ENCODE measurements around the gene CD300H.
"Not testable (repeated sequence)": the region's sequence is repeated elsewhere in the genome, so short reads cannot be mapped to it uniquely, and the experiment has no call there.

CD300H gene

DNA sequence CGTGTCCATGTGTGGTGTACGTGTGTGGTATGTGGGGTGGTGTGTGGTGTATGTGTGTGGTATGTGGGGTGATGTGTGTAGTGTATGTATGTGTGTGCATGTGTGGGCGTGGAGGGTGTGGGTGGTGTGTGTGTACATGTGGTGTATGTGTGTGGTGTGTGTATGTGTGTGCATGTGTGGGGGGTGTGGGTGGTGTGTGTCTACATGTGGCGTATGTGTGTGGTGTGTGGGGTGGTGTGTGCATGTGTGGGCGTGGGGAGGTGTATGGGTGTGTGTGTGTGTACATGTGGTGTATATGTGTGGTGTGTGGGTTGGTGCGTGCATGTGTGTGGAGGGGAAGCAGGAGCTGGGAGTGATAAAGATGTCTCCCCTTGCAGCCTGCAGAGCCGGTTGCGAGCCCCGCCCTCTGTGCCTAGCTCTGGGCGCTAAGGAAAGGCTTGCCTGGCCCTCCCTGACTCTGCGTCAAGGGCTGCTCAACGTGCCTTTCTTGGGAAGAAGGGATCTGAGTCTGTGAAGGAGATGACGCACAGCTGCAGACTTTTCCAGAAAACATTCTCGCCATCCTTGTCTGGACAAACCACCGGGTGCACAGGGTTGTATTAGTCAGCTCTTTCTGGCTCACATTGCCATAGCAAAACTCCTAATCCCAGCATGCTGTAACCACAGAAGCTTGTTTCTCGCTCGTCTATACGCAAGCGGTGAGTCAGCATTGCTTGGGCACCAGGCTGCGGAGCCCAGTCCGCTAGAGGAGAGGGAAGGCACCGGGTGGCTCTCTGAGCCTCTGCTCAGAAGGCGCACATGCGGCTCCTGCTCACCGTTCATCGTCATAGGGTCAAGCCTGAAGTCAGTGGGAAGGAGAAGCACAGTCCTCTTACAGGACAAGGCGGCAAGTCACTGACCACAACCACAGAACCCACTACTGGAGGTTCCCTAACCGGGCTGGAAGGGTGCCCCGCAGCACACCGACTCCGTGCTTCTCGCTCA is 2.0 kb upstream of the CD300H start:
- Mint-ChIP-seq H3K36me3 (no peaks in the 10 kb centered on the region), H3K4me3 (no peak overlapping the region), H3K27me3 (peaks cover 41% of the 10 kb centered on the region), H3K9me3 (no peaks in the 10 kb centered on the region), H3K27ac (no peak overlapping the region), H3K4me1 (peaks cover 18% of the 10 kb centered on the region)
- no peak for ATAC-seq

DNA sequence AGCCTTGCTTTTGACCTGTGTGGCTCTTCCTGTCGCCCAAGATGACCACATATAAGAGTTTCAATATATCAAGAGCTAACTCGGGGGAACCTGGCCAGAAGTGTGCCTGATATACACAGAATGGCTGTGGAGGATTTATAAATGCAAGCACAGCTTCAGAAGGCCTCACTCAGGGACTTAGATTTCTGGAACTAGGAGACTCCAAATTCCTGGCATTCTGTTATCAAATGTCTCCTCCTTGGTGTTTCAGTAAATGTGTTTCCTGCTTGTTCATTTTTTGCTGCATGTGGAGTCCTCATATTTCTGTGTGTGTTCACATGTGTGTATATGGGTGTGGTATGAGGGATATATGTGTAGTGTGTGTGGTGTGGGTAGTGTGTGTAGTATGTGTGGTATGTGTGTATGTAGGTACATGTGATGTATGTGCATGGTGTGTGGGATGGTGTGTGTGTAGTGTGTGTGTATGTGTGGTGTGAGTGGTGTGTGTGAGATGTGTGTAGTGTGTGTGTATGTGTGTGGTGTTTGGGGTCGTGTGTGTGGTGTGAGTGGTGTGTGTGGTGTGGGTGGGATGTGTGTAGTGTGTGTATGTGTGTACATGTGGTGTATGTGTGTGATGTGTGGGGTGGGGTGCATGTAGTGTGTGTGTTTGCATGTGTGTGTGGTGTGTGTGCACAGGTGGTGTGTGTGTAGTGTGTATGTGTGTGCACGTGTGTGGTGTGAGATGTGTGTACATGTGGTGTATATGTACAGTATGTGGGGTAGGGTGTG is 981 bp upstream of the CD300H start:
- Mint-ChIP-seq H3K4me1 (peaks cover 18% of the 10 kb centered on the region), H3K27me3 (peaks cover 49% of the 10 kb centered on the region), H3K27ac (no peak overlapping the region), H3K36me3 (no peaks in the 10 kb centered on the region), H3K4me3 (no peak overlapping the region), H3K9me3 (peaks cover 3% of the 10 kb centered on the region)
- ATAC-seq = no peak

DNA sequence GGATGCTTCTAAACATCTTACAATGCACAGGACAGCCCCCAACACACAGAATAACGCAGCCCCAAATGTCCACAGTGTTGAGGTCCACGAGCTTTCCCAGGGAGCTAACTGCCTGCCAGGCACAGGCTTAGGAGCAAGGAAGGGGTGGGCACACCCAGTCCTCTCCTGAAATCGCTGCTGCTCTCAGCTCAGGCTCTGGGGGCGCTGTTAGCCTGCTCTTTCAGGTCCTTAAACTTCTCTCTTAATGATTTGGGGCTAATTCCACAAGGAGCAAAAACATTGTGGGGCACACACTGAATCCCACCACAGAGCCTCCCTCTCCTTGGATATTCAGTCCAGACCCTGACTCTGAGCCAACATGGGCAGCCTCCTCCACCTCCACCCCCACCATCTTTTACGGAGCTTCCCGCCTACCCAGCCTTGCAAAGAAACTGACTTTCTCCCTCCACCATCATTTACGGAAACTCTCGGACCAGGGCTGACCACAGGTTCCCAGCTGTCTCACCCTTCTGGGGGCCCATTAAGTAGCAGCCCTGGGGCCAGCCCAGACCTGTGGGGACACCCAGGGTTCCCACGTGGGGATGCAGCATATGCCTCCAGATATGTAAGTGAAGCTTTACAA is 1.1 kb downstream of the CD300H start:
- Mint-ChIP-seq H3K27ac (no peak overlapping the region), H3K4me1 (peaks cover 29% of the 10 kb centered on the region), H3K9me3 (peaks cover 4% of the 10 kb centered on the region), H3K4me3 (no peak overlapping the region), H3K36me3 (no peaks in the 10 kb centered on the region), H3K27me3 (peaks cover 67% of the 10 kb centered on the region)
- ATAC-seq = no peak

DNA sequence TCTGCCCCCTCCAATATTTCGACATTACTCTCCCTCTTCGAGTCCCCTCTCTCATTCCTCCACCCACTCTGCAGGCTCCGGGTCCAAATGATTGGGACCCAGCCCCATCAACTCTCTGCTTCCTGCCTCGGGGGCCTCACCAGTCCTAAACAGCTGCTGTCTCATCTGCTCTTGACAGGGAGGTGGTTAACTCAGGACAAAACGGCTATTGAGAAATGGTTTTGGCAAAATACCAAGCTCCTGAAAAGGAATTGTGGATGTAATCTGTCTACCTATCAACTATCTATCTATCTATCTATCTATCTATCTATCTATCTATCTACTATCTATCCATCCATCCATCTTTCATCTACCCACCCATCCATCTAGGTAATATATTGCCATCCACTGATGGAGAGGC is 2.2 kb downstream of the CD300H start:
- Mint-ChIP-seq H3K27me3 (peaks cover 69% of the 10 kb centered on the region), H3K9me3 (peaks cover 4% of the 10 kb centered on the region), H3K27ac (no peak overlapping the region), H3K4me3 (no peak overlapping the region), H3K36me3 (no peaks in the 10 kb centered on the region), H3K4me1 (peaks cover 32% of the 10 kb centered on the region)
- ATAC-seq = no peak

DNA sequence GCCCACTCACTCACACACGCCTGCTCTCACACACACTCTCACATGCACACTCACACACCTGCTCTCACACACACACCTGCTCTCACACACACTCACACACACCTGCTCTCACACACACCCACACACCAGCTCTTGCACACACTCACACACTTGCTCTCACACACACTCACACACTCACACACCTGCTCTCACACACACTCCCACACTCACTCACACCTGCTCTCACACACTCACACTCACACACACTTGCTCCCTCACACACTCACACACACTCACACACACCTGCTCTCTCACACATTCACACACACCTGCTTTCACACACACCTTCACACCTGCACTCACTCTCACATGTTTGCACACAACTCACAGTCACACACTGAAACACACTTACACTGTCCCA is 4.0 kb downstream of the CD300H start:
- H3K36me3 Mint-ChIP-seq = no peaks in the 10 kb centered on the region
- no peak overlapping the region for H3K4me3 Mint-ChIP-seq
- peaks cover 10% of the 10 kb centered on the region for H3K9me3 Mint-ChIP-seq
- ATAC-seq = no peak
- H3K4me1 Mint-ChIP-seq = peaks cover 36% of the 10 kb centered on the region
- no peak overlapping the region for H3K27ac Mint-ChIP-seq
- peaks cover 57% of the 10 kb centered on the region for H3K27me3 Mint-ChIP-seq

DNA sequence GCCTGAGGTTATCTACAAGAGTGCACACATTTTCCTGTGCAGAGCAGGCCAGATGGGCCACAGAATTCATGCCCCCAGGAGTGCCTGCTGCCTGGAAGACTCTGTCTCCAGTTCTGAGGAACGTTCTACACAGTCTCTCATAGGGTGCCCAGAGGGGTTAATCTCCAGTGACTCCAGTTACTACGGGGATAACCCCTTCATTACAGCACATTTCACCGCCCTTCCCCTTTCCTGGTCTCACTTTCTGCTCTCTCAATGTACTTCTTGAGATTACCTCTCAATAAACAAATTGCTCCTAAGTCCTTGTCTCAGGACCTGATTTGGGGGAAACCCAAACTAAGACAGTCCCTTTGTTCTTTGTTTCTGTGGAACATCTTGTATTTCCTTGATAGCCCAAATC is 5.7 kb downstream of the CD300H start:
- peaks cover 35% of the 10 kb centered on the region for H3K4me1 Mint-ChIP-seq
- H3K36me3 Mint-ChIP-seq = no peaks in the 10 kb centered on the region
- no peak overlapping the region for H3K27ac Mint-ChIP-seq
- H3K4me3 Mint-ChIP-seq = no peak overlapping the region
- H3K27me3 Mint-ChIP-seq = peaks cover 42% of the 10 kb centered on the region
- no peak for ATAC-seq
- H3K9me3 Mint-ChIP-seq = peaks cover 14% of the 10 kb centered on the region

DNA sequence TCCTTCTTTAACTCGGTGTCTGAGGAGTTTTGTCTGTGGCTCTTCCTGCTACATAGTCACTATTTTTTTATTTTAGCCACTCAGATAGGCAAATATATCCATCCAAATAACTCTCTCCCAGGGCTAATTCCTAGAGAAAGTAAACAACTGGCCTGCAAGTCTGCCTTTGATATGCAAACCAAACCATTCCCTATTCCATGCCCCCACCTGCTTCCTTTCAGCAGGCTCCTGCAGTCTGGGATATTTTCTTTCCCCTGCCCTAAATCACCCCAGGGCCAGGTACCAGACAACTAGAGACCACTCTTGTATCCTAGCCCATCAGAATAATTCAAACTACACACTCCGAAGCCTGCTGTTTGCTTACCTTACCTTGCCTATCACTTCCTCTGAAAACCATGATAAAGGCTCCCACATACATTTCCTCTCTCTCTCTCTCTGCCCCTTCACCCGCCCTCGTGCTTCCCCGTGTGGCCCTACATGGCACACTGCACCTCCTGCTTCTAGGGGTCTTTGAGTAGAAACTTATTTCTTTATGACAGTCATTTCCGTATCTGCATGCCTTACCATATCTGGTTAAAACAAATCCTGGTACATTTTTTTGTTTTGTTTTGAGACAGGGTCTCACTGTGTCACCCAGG is 8.3 kb downstream of the CD300H start:
- Mint-ChIP-seq H3K27ac (peak overlapping the region; percentile 46), H3K27me3 (peaks cover 27% of the 10 kb centered on the region), H3K36me3 (no peaks in the 10 kb centered on the region), H3K9me3 (peaks cover 18% of the 10 kb centered on the region), H3K4me1 (peaks cover 35% of the 10 kb centered on the region), H3K4me3 (no peak overlapping the region)
- no peak for ATAC-seq

DNA sequence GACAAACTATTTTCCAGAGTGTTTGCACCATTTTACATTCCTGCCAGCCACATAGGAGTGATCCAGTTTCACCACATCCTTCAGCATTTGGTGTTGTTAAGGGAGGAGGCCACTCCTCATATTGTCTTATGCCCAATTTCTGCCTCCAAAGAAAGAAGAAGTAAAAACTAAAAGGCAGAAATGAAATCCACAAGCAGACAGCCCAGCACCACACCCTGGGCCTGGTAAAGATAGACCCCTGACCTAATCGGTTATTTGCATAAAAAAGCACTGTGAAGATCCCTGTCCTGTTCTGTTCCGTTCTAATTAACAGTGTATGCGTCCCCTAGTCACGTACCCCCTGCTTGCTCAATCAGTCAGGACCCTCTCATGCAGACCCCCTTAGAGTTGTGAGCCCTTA is 8.9 kb downstream of the CD300H start:
- Mint-ChIP-seq H3K27me3 (peaks cover 21% of the 10 kb centered on the region), H3K27ac (peak overlapping the region; percentile 46), H3K9me3 (peaks cover 16% of the 10 kb centered on the region), H3K4me1 (peaks cover 35% of the 10 kb centered on the region)
- H3K36me3 Mint-ChIP-seq, ATAC-seq, H3K4me3 Mint-ChIP-seq: not testable (repeated sequence)

DNA sequence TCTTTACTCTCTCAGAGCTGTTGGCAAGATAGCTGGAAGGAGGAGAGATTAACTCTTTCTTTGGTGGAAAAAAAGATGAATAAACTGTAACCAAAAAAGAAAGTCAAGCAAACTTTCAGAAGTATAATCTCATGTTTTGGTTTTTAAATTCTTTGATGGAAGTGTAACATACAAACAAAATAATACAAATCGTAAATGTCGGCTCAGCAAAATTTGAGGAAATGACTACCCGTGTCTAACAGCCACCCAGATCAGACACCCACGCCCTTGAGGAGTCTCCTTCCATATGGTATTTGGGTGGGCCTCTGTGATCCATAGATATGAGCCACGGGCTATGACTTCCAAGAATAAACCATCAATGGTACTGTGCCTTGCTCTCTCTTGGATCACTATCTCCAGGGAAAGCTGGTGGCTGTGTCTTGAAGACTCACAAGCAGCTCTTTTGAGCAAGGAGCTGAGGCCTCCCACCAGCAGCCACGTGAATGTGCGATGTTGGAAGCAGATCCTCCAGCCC is 11.8 kb downstream of the CD300H start:
- H3K36me3 Mint-ChIP-seq = no peaks in the 10 kb centered on the region
- H3K4me3 Mint-ChIP-seq = no peak overlapping the region
- peaks cover 14% of the 10 kb centered on the region for H3K9me3 Mint-ChIP-seq
- H3K27me3 Mint-ChIP-seq = peaks cover 14% of the 10 kb centered on the region
- ATAC-seq = no peak
- peaks cover 21% of the 10 kb centered on the region for H3K4me1 Mint-ChIP-seq
- H3K27ac Mint-ChIP-seq = no peak overlapping the region

DNA sequence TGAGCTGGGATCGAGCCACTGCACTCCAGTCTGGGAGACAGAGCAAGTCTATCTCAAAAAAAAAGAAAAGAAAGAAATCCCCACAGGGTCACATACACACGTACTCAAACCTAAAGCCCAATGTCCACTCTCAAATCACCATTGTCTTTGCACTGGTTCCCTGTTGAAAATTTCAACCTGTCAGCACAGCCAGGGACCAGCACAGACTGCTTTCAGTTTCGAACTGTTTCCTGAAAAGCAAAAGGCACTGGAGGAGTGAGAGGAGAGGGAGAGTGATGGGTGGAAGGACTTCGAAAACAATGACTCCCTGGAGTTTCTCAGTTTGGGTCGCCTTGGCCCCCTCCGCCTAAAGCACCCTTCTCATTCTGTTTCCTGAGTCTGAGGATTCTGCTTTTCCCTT is 12.4 kb downstream of the CD300H start:
- no peaks in the 10 kb centered on the region for H3K36me3 Mint-ChIP-seq
- peaks cover 21% of the 10 kb centered on the region for H3K4me1 Mint-ChIP-seq
- no peak for ATAC-seq
- peaks cover 14% of the 10 kb centered on the region for H3K9me3 Mint-ChIP-seq
- H3K4me3 Mint-ChIP-seq = no peak overlapping the region
- peaks cover 20% of the 10 kb centered on the region for H3K27me3 Mint-ChIP-seq
- H3K27ac Mint-ChIP-seq = no peak overlapping the region

DNA sequence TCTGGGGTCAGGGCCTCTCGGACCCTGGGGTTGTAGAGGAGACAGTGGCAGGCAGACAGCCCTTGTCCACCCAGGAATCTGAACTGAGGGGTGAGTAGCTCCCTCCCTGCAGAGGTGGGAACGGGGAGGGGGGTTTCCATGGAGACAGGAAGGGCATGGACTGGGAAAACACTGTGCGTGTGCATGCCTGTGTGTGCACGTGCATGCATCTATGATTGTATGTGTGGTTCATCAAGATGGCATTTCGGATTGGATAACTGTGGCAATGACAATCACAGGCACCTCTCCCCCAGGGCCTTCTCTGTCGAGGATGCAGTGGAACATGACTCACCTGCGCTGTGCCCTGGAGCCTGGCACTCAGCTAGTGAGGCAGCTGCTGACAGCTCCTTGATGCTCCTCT is 15.3 kb downstream of the CD300H start:
- no peak overlapping the region for H3K4me3 Mint-ChIP-seq
- H3K36me3 Mint-ChIP-seq = no peaks in the 10 kb centered on the region
- no peak overlapping the region for H3K27ac Mint-ChIP-seq
- ATAC-seq = no peak
- H3K9me3 Mint-ChIP-seq = peaks cover 4% of the 10 kb centered on the region
- peaks cover 42% of the 10 kb centered on the region for H3K27me3 Mint-ChIP-seq
- H3K4me1 Mint-ChIP-seq = peaks cover 11% of the 10 kb centered on the region

DNA sequence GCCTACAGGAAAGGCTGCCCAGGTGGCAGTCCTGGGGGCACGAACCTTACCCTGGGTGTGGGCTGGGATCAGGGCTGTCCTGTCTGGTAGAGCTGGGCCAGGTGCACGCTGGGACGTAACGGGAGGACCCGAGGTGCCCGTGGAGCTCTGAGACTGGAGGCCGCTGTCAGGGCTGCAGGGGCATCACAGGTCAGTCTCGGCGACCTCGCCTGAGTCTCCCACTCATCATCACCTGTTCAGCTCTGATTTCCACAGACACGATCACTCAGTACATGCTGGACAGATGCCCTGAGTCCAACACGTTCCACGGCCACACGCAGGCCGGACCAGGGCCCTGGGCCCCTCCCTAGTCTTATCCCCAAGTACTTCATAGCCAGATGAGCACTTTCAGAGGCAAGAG is 16.7 kb downstream of the CD300H start:
- Mint-ChIP-seq H3K36me3 (no peaks in the 10 kb centered on the region), H3K4me1 (peaks cover 11% of the 10 kb centered on the region), H3K27me3 (peaks cover 42% of the 10 kb centered on the region), H3K9me3 (no peaks in the 10 kb centered on the region), H3K27ac (no peak overlapping the region), H3K4me3 (no peak overlapping the region)
- ATAC-seq = no peak

DNA sequence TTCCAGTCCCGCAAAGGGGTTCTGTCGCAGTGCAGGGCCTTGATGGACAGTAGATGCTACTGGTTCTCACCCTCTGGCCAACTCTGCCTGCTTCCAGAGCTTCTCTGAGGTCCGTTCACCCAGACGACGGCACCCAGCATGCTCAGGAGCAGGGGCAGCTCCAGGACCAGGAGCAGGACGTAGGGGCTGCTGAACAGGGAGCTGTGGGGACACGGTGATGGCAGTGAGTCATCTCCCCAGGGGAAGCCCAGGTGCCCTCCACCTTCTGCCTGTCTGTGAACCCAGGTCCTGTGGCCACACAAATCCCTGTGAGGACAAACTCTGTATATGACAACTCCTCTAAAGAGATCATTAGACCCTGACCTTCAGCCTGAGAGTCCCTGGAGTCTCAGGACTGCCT is 18.0 kb downstream of the CD300H start:
- no peak overlapping the region for H3K27ac Mint-ChIP-seq
- no peaks in the 10 kb centered on the region for H3K36me3 Mint-ChIP-seq
- H3K9me3 Mint-ChIP-seq = no peaks in the 10 kb centered on the region
- peaks cover 42% of the 10 kb centered on the region for H3K27me3 Mint-ChIP-seq
- peaks cover 11% of the 10 kb centered on the region for H3K4me1 Mint-ChIP-seq
- no peak overlapping the region for H3K4me3 Mint-ChIP-seq
- ATAC-seq = no peak

DNA sequence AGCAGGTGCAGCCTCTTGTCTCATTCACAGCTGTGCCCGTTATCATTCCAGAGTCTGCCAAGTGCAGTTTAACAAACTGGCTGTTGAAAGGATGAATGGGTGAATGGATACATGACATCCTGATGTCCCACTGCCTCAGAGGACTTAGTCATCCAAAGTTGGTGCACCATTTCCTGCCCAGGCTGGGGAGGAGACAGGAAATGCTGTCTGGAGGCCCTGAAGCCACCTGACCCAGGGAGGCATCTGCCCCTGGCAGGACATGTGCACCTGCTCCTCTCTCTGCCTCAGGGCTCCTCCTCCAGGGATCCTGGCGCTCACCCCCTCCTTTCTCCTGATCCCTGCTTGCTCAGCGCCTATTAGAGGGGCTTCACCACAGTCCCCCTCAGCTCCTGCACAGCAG is 19.6 kb downstream of the CD300H start:
- Mint-ChIP-seq H3K4me3 (no peak overlapping the region), H3K27me3 (peaks cover 42% of the 10 kb centered on the region), H3K36me3 (no peaks in the 10 kb centered on the region), H3K9me3 (no peaks in the 10 kb centered on the region), H3K27ac (no peak overlapping the region), H3K4me1 (peaks cover 11% of the 10 kb centered on the region)
- ATAC-seq = no peak

DNA sequence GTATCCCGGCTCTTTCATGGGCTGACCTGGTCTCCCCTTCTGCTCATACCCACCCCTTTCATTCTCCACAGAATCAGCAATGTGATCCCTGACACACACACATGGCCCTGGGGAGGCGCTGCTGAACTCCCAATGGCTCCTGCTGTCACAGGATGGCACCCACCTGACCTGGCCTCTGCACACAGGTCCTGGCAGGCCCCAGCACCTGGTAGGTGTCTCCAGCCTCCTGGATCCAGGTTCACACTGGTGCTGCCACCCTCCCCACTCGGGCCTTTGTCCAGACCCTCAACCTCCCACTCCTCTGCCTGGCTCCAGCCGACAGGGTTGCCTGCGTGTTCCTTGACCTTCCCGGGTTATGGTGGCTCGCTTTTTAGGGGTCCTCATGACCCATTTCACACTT is 20.0 kb downstream of the CD300H start:
- ATAC-seq = no peak
- H3K27ac Mint-ChIP-seq = no peak overlapping the region
- H3K9me3 Mint-ChIP-seq = no peaks in the 10 kb centered on the region
- H3K27me3 Mint-ChIP-seq = peaks cover 42% of the 10 kb centered on the region
- peaks cover 11% of the 10 kb centered on the region for H3K4me1 Mint-ChIP-seq
- no peaks in the 10 kb centered on the region for H3K36me3 Mint-ChIP-seq
- H3K4me3 Mint-ChIP-seq = no peak overlapping the region
